Thyroid gland (tissue), 4 donors: ENCODE measurements around the gene UBE2G1.

Experiments used
- POLR2A ChIP-seq, 2 donors: fragments of 450-650 bp; IDR thresholded peaks; one replicate each; pipeline ENCODE4 v1.6.1; 2017; ENCODE audit warnings: antibody characterized with exemption in 2 of 2, mild to moderate bottlenecking in 2 of 2, moderate library complexity in 1 of 2
- TF ChIP-seq, protein P1 (sequence below), 6 experiments: fragments of 200-600 bp in 3 of 6; fragments of 450-650 bp in 3 of 6; sonication (generic) in 3 of 6; IDR thresholded peaks; one replicate each; pipeline ENCODE4 v1.5.1; 2016 to 2019; ENCODE audit warnings: antibody characterized with exemption in 6 of 6, mild to moderate bottlenecking in 2 of 6, inconsistent platforms in 1 of 6, moderate library complexity in 1 of 6

DNA sequence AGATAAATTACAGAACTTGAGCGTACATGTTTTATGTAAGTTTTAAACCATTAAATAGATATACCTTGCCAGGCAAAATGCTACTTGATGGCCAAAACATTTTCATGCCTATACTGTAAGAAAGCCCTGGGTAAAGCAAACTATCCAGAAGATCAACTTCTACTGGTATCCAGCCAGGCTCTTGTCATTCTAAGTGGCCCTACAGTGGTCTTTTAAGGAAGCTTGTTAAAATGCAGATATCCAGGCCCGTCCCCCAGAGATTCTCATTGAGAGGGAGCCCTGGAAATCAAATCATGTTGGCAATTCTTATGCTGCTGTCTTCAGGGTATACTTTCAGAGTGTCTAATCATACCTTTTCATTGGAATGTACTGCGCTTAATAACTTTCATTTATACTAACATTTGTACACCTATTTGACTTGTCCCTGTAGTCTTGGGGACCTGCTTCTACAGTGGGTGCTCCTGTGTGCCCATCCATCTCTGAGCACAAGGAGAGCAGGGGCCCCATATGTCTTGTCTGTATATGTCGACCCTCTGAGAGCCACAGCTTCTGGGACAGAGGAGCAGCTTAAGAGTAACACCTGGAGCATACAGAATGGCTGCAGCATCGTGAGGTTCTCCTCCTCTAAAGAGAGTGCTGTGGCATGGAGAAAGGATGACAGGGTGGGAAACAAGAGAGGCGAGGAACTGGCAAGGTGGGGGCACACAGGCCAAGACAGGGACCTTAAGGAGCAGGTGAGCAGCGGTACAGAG, 59.1 kb downstream of the UBE2G1 start:
- TF ChIP-seq, protein P1, sequence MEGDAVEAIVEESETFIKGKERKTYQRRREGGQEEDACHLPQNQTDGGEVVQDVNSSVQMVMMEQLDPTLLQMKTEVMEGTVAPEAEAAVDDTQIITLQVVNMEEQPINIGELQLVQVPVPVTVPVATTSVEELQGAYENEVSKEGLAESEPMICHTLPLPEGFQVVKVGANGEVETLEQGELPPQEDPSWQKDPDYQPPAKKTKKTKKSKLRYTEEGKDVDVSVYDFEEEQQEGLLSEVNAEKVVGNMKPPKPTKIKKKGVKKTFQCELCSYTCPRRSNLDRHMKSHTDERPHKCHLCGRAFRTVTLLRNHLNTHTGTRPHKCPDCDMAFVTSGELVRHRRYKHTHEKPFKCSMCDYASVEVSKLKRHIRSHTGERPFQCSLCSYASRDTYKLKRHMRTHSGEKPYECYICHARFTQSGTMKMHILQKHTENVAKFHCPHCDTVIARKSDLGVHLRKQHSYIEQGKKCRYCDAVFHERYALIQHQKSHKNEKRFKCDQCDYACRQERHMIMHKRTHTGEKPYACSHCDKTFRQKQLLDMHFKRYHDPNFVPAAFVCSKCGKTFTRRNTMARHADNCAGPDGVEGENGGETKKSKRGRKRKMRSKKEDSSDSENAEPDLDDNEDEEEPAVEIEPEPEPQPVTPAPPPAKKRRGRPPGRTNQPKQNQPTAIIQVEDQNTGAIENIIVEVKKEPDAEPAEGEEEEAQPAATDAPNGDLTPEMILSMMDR (IDR thresholded peaks at IDR 0.05), result no peak
- TF ChIP-seq POLR2A (IDR thresholded peaks at IDR 0.05), result no peak
